ENCODE measurements around the gene KRT13. TPM values are rescaled to one million over a fixed set of nuclear protein-coding genes. Genes with fewer than 3 reads are reported as not detected.

KRT13 gene
- total and polyA plus RNA-seq, 11 donors, result 0.31 to 4.1 TPM; not detected in 9

- intact Hi-C loops (cut with DNase I), result no loop called here
- no peak within 1 kb of the TSS for H3K4me3 ChIP-seq
- H3K36me3 ChIP-seq, result no peaks in the 10 kb centered on the region
- no peak for DNase-seq
- H3K27me3 ChIP-seq, result peaks cover 0 to 12% (median 0%) of the 10 kb centered on the region in 9 donors
- H3K4me1 ChIP-seq, result no peaks in the 10 kb centered on the region
- TF ChIP-seq POLR2A (IDR thresholded peaks at IDR 0.05), result no peak
- no peak for TF ChIP-seq CTCF (IDR thresholded peaks at IDR 0.05)
- no peaks in the 10 kb centered on the region for H3K9me3 ChIP-seq
- ATAC-seq, result no peak
- no peak within 1 kb of the TSS for H3K27ac ChIP-seq
- WGBS, 4 donors, result 87 to 92% (median 90%) methylated on average over 2 of the region's 2 CpGs
These were observed 24.4 kb downstream of the KRT13 start, which contains the start of gene KRT35 for GRCh38 chr17:41481036-41481435. Gene KRT35, minus strand, starts transcription at chr17:41481151. Its CDS starts 54 bp downstream, at chr17:41481097.

GRCh38 chr17:41480581-41480980 lies 24.8 kb downstream of the KRT13 start:
- peaks cover 0 to 12% (median 0%) of the 10 kb centered on the region in 9 donors for H3K27me3 ChIP-seq
- DNase-seq, result no peak
- TF ChIP-seq POLR2A (IDR thresholded peaks at IDR 0.05), result no peak
- TF ChIP-seq CTCF (IDR thresholded peaks at IDR 0.05), result no peak

GRCh38 chr17:41480136-41480535 lies 25.3 kb downstream of the KRT13 start:
- peaks cover 0 to 4% (median 0%) of the 10 kb centered on the region in 12 donors for H3K4me1 ChIP-seq
- TF ChIP-seq CTCF (IDR thresholded peaks at IDR 0.05) (no peak), POLR2A (IDR thresholded peaks at IDR 0.05) (no peak)
- intact Hi-C loops (cut with DNase I), result no loop called here
- 49 to 65% (median 61%) methylated on average over 2 of the region's 2 CpGs for WGBS, 4 donors
- no peaks in the 10 kb centered on the region for H3K36me3 ChIP-seq
- no peak overlapping the region for H3K4me3 ChIP-seq
- no peak overlapping the region for H3K27ac ChIP-seq
- DNase-seq, result no peak
- H3K9me3 ChIP-seq, result no peaks in the 10 kb centered on the region
- peaks cover 0 to 12% (median 0%) of the 10 kb centered on the region in 9 donors for H3K27me3 ChIP-seq
- ATAC-seq, result no peak

More at GRCh38 chr17:41480581-41480980, 24.8 kb downstream of the KRT13 start:
- Histone ChIP-seq H3K4me1 (peaks cover 0 to under 1% (median 0%) of the 10 kb centered on the region in 12 donors), H3K4me3 (no peak overlapping the region), H3K36me3 (no peaks in the 10 kb centered on the region), H3K27ac (no peak overlapping the region), H3K9me3 (no peaks in the 10 kb centered on the region)
- WGBS, 4 donors, result 94 to 98% (median 96%) methylated on average over 9 to 10 of the region's 10 CpGs
- intact Hi-C loops (cut with DNase I), result no loop called here
- no peak for ATAC-seq

- Histone ChIP-seq H3K27ac (no peak overlapping the region), H3K27me3 (peaks cover 0 to 6% (median 0%) of the 10 kb centered on the region in 9 donors), H3K9me3 (no peaks in the 10 kb centered on the region), H3K4me3 (no peak overlapping the region), H3K36me3 (no peaks in the 10 kb centered on the region), H3K4me1 (peaks cover 0 to 8% (median 0%) of the 10 kb centered on the region in 12 donors)
- TF ChIP-seq POLR2A (IDR thresholded peaks at IDR 0.05) (no peak), CTCF (IDR thresholded peaks at IDR 0.05) (no peak)
- intact Hi-C loops (cut with DNase I), result no loop called here
- ATAC-seq, result no peak
- DNase-seq, result no peak
- 86 to 91% (median 89%) methylated on average over 3 to 8 of the region's 8 CpGs for WGBS, 4 donors
These were observed 27.2 kb downstream of the KRT13 start for GRCh38 chr17:41478237-41478636.

All from heart left ventricle (tissue), 16 donors.